ENCODE results near the gene PNPLA5. TPM values are rescaled to one million over a fixed set of nuclear protein-coding genes. Genes with fewer than 3 reads are reported as not detected.

PNPLA5 gene
- total and polyA plus RNA-seq, 2 of the 8 experiments (the other 6 are each of a cell fraction or from before 2014, with no cell fraction given) = 3.9 to 6.8 TPM

DNA sequence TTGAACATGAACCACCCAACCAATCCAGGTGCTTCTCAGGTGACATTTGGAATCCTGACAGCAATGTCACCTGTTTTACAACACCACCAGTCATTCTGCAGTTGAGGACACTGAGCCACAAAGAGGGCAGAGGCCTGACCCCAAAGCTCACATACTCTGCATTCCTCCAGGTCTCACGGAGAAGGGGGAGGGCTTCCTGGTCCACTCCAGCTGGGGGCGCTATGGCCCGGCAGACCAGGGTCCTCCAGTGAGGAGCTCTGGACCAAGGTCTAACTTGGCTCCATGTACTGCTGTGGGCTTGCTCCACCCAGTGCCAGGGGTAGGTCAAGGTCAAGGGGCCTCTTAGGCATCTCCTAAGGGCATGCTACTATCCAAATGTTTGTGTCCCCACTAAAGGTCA, 30.3 kb upstream of the PNPLA5 start (continued):
- TF ChIP-seq SIN3A (conservative IDR thresholded peaks at IDR 0.05 in 1 of 2, IDR thresholded peaks at IDR 0.05 in 1 of 2; ENCODE audit: low read depth in 1 of 2, low read length in 2 of 2) (no peak), SIX5 (IDR thresholded peaks at IDR 0.05; ENCODE audit: low read depth, low read length) (no peak), BACH1 (IDR thresholded peaks at IDR 0.05; ENCODE audit: low read length) (peak; percentile 71; the same call in 1 of the 2 replicates), SIRT6 (IDR thresholded peaks at IDR 0.05; ENCODE audit: low read length) (no peak), TAF7 (optimal IDR thresholded peaks at IDR 0.05; ENCODE audit: borderline replicate concordance, low read depth, low read length) (no peak)
